ENCODE data around the gene MPPE1.

DNA sequence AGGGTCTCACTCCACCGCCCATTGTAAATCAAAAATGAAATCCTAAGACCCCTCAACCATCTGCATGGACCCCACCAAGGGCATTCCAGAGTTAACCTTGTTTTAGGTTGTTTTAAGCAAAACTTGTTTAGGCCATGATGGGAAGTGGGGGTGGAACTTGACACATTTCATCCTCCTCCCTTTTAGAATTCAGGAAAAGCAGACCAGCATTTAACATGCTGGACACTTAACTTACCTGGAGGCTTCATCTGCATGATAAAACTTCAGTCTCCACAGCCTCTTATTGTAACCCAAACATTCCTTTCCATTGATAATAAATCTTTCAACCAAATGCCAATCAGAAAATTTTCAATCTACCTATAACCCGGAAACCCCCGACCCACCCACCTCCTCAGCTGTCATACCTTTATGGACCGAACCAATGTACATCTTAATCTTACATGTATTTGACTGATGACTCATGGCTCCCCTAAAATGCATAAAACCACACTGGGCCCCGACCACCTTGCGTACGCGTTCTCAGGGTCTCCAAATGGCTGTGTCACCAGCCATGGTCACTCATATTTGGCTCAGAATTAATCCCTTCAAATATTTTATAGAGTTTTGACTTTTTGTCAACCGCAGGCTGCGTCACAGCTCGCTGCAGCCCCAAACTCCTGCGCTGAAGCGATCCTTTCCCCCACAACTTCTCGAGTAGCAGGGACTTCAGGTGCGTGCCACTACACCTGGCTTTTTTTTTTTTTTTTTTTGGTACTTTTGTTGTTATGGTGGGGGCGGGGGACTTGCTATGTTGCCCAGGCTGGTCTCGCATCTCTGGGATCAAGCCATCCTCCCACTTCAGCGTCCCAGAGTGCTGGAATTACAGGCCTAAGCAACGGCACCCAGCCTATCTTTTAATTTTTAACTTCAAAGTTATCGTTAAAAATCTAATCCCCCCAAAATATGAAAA lies 917 bp downstream of the MPPE1 start:
- TF ChIP-seq CTCF (IDR thresholded peaks at IDR 0.05; ENCODE audit: poor library complexity) (no peak), EZH2 (IDR thresholded peaks at IDR 0.05; ENCODE audit: borderline replicate concordance) (no peak)

All from hepatocyte (in vitro differentiated cells).